Body of pancreas (tissue), 4 donors: Measurements from ENCODE around the gene RXFP4.

Experiments used
- POLR2A ChIP-seq, 3 donors: fragments of 450-650 bp; IDR thresholded peaks; one replicate each; pipeline ENCODE4 v1.6.1; 2016; ENCODE audit warnings: antibody characterized with exemption in 3 of 3, mild to moderate bottlenecking in 2 of 3
- TF ChIP-seq, protein P1 (sequence below), 7 experiments: fragments of 450-650 bp in 4 of 7; fragments of 200-600 bp in 3 of 7; sonication (generic) in 3 of 7; IDR thresholded peaks; one replicate each; pipeline ENCODE4 v1.5.1; 2016 to 2019; ENCODE audit warnings: antibody characterized with exemption in 7 of 7

- TF ChIP-seq, protein P1, sequence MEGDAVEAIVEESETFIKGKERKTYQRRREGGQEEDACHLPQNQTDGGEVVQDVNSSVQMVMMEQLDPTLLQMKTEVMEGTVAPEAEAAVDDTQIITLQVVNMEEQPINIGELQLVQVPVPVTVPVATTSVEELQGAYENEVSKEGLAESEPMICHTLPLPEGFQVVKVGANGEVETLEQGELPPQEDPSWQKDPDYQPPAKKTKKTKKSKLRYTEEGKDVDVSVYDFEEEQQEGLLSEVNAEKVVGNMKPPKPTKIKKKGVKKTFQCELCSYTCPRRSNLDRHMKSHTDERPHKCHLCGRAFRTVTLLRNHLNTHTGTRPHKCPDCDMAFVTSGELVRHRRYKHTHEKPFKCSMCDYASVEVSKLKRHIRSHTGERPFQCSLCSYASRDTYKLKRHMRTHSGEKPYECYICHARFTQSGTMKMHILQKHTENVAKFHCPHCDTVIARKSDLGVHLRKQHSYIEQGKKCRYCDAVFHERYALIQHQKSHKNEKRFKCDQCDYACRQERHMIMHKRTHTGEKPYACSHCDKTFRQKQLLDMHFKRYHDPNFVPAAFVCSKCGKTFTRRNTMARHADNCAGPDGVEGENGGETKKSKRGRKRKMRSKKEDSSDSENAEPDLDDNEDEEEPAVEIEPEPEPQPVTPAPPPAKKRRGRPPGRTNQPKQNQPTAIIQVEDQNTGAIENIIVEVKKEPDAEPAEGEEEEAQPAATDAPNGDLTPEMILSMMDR (IDR thresholded peaks at IDR 0.05) = no peak
- TF ChIP-seq POLR2A (IDR thresholded peaks at IDR 0.05) = no peak
Observed at GRCh38 chr1:155900161-155900560, 41.3 kb upstream of the RXFP4 start.
